NCI-H774 (cell line): ENCODE measurements around the gene UIMC1.
A peak's percentile ranks its signal among the peaks of the same experiment; 100 is the strongest.
"Not testable (repeated sequence)": the region's sequence is repeated elsewhere in the genome, so short reads cannot be mapped to it uniquely, and the experiment has no call there.

Experiments used
- DNase-seq: peaks from one replicate; lab custom pipeline; 2025; lab: John Stamatoyannopoulos, UW

Gene UIMC1

GRCh38 chr5:177005619-177006264 lies 837 bp downstream of the UIMC1 start:
- DNase-seq = peak; percentile 27

- no peak for DNase-seq
Measured at GRCh38 chr5:177004961-177005360, 1.6 kb downstream of the UIMC1 start.

DNA sequence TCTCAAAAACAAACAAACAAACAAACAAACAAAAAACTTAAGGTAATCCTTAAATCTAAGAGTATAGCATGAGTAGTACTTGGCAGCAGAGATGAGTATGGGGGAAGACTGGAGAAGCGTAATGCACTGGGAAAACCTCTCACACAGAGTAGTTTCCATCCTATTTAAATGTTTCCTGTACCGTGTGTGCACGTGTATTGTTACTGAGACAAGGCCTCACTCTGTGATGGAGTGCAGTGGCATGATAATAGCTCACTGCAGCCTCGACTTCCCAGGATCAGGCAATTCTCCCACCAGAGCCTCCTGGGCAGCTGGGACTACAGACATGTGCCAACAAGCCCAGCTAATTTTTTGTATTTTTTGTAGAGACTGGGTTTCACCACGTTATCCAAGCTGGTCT lies 2.9 kb downstream of the UIMC1 start:
- DNase-seq = no peak

DNA sequence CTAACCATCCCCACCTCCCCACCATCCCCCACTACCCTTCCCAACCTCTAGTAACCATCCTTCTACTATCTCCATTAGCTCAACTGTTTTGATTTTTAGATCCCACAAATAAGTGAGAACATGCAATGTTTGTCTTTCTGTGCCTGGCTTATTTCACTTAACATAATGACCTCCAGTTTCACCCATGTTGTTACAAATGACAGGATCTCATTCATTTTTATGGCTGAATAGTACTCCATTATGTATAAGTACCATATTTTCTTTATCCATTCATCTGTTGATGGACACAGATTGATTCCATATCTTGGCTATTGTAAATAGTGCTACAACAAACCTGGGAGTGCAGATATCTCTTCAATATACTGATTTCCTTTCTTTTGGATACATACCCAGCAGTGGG lies 7.1 kb downstream of the UIMC1 start:
- not testable (repeated sequence) for DNase-seq

DNA sequence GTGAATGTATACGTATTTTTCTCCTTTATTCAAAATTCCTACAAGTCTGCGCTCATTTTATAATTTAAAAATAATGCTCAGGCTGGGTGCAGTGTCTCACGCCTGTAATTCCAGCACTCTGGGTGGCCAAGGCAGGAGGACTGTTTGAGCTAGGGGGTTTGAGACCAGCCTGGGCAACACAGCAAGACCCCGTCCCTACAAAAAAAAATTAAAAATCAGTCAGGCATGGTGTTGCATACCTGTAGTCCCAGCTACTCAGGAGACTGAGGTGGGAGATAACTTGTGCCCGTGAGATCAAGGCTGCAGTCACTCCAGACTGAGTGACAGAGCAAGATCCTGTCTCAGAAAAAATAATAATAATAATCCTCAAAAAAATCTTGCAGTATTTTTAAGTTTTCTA lies 7.8 kb downstream of the UIMC1 start:
- DNase-seq = no peak

- no peak for DNase-seq
Measured at GRCh38 chr5:176996780-176997179, 9.8 kb downstream of the UIMC1 start.

DNA sequence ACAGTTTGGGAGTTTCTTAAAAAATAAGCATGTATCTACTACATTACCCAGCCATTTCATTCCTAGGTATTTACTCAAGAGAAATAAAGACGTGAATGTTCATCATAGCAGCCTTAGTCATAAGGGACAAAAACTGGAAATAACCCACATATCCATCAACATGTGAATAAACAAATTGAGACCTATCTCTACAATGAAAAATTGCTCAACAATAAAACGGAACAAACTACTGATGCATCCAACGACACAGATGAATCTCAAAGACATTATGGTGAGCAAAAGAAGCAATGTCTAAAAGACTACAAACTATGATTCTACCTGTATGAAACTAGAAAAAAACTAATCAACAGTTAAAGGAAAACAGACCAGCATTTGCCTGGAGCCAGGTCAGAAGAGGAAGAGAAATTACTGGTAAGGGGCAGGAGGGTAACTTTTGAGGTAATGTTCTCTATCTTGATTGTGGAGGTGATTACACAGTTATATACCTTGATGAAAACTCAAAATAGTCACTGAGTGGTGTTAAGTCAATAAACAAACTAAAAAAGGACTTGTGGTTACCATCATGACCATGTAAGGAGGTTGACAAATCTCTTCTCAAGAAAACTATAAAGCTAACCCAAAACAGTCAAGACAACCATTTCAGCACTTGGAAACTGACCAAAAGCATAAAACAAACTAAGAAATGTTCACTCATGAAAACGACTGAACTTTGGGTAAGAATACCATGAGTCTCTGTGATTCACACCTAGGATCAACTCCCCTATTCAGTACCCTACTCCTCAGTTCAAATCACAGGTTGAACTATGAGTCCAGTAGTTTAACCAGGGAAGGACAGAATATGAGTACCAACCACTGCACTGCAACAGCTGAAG lies 10.4 kb downstream of the UIMC1 start:
- no peak for DNase-seq

GRCh38 chr5:176995122-176995490 lies 11.5 kb downstream of the UIMC1 start:
- DNase-seq = no peak

- DNase-seq = no peak
Measured at GRCh38 chr5:176994460-176995121, 12.0 kb downstream of the UIMC1 start.

- not testable (repeated sequence) for DNase-seq
Measured at GRCh38 chr5:176993081-176993480, 13.5 kb downstream of the UIMC1 start.

- DNase-seq = no peak
Measured at GRCh38 chr5:176987583-176987982, 19.0 kb downstream of the UIMC1 start.

DNA sequence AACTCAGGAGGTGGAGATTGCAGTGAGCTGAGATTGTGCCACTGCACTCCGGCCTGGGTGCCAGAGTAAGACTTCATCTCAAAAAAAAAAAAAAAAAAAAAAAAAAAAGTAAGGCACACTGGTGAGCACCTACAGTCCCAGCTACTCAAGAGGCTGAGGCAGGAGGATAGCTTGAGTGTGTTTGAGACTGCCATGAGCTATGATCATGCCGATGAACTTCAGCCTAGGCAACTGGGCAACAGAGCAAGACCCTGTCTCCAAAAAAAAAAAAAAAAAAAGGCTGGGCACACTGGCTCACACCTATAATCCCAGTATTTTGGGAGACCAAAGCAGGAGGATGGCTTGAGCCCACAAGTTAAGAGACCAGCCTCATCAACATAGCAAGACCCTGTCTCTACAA lies 20.3 kb downstream of the UIMC1 start:
- no peak for DNase-seq

GRCh38 chr5:176985516-176985915 lies 21.1 kb downstream of the UIMC1 start:
- DNase-seq = no peak

DNA sequence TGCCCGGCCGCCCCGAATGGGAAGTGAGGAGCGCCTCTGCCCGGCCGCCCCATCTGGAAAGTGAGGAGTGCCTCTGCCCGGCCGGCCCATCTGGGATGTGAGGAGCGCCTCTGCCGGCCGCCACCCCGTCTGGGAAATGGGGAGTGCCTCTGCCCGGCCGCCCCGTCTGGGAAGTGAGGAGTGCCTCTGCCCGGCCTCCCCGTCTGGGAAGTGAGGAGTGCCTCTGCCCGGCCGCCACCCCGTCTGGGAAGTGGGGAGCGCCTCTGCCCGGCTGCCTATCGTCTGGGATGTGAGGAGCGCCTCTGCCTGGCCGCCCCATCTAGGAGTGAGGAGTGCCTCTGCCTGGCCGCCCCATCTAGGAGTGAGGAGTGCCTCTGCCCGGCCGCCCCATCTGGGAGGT lies 22.4 kb downstream of the UIMC1 start:
- not testable (repeated sequence) for DNase-seq

- not testable (repeated sequence) for DNase-seq
Measured at GRCh38 chr5:176983593-176983992, 23.0 kb downstream of the UIMC1 start.

DNA sequence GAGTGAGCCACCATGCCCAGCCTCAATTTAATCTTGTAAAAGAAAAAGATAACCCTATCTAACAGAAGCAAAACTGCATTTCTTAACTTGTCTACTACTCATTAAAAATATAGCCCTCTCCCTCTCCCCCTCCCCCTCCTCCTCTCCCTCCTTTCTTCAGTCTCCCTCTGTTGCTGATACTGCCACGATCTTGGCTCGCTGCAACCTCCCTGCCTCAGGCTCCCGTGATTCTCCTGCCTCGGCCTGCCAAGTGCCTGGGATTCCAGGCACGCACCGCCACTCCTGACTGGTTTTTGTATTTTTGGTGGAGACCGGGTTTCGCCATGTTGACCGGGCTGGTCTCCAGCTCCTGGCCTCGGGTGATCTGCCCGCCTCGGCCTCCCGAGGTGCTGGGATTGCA lies 23.5 kb downstream of the UIMC1 start:
- DNase-seq = not testable (repeated sequence)

DNA sequence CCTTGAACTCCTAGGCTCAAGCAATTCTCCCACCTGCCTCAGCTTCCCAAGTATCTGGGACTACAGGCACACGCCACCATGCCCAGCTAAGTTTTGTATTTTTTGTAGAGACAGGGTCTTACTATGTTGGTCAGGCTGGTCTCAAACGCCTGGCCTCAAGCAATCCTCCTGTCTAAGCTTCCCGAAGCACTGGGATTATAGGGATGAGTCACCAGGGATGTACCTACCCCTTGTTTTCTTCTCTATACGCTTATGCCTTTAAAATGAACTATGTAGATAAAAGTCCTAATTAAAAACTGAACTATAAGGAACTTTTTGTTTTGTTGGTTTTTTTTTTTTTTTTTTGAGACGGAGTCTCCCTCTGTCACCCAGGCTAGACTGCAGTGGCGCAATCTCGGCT lies 25.8 kb downstream of the UIMC1 start:
- DNase-seq = no peak

DNA sequence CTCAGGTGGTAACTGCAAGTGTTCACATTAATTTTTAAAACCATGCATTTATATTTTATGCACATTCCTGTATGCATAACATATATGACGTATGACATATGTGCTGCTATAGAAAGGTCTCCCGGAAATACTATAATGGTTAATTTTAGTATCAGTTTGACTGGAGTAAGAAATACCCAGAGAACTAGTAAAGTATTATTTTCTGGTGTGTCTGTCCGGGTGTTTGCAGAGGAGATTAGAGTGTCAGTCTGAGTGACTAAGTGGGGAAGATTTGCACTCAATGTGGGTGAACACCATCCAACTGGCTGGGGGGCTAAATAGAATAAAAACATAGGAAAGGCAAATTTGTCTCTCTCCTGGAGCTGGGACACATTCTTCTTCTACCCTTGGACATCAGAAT lies 26.9 kb downstream of the UIMC1 start:
- DNase-seq = no peak

GRCh38 chr5:176965633-176966032 lies 40.9 kb downstream of the UIMC1 start:
- DNase-seq = no peak

GRCh38 chr5:176959051-176959450 lies 47.5 kb downstream of the UIMC1 start:
- peak; percentile 44 for DNase-seq

DNA sequence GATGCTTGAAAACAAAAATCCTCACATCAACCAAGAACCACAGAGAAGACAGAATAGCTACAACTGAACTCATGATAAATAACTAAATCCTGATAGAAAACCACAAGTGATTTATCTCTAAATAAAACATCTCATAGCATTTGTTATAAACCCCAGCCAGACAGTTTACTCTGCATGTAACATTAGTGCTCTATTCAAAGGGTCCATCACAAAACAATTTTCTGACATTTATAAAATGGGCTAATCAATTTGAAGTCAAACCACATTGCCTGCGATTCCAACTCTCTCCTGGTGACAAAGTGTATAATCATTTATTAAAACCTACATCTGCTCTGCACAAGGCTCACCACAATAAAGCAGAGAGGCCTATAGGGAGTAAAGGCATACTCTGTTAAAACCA lies 49.8 kb downstream of the UIMC1 start:
- no peak for DNase-seq

- DNase-seq = no peak
Measured at GRCh38 chr5:176955895-176956294, 50.7 kb downstream of the UIMC1 start.

DNA sequence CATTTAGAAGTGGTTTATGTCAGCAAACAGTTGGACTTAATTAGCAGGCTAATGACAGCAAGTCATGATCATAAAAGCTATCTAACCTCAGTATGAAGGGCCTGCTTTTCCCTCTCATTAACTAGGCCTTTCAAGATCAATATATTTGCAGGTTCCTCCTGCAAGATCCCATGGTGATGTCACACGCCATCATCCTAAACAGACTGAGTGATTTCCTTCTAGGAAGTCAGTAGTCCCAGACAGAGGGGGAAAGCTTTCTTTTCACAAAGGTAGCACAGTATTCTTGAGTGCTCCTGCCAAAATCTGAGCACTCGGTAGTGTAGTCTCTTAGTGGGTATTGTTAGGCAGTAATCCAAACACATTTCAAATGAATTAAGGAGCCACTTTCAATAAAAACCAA lies 52.5 kb downstream of the UIMC1 start:
- DNase-seq = no peak
